H1 (cell line): ENCODE measurements around the gene EIF2S2. TPM values are rescaled to one million over a fixed set of nuclear protein-coding genes. Genes with fewer than 3 reads are reported as not detected.

Experiments
- CTCF ChIA-PET: fragments of 300-600 bp; sonication (Branson Sonifier 250); formaldehyde crosslinking; loops from one replicate; lab custom pipeline; 2021; ENCODE audit not compliant: partially characterized antibody; lab: Charles Lee
- POLR2A ChIA-PET: fragments of 300-600 bp; sonication (Branson Sonifier 250); formaldehyde crosslinking; loops from one replicate; lab custom pipeline; 2021; ENCODE audit warnings: inconsistent platforms; ENCODE audit not compliant: partially characterized antibody; lab: Charles Lee
- DNase-seq, 2 experiments: peaks; one replicate each; pipeline versions ENCODE4 v3.0.0 to v3.0.0-alpha.2; 2010 to 2022; ENCODE audit warnings: low spot score in 2 of 2, low read depth in 1 of 2, mixed read lengths in 1 of 2
- FAIRE-seq: peaks from 2 replicates; lab custom pipeline; 2011; peaks lifted over from hg19 to GRCh38; lab: Jason Lieb, UNC
- H2AFZ ChIP-seq: 2 replicates; pipeline ENCODE4 v1.8.1; 2012; ENCODE audit warnings: low read length, inconsistent platforms
- H2AK5ac ChIP-seq: 2 replicates; pipeline ENCODE4 v1.6.1; 2013; ENCODE audit warnings: low read depth, low read length
- H2BK120ac ChIP-seq: replicated peaks from 2 replicates; pipeline ENCODE3; 2013; ENCODE audit warnings: low read depth, low read length, inconsistent platforms
- H2BK12ac ChIP-seq: 2 replicates; pipeline ENCODE4 v1.6.1; 2013; ENCODE audit warnings: low read depth, low read length
- H2BK15ac ChIP-seq: 2 replicates; pipeline ENCODE4 v1.6.1; 2013; ENCODE audit warnings: low read length
- H2BK20ac ChIP-seq: 2 replicates; pipeline ENCODE4 v1.6.1; 2013; ENCODE audit warnings: low read length
- H2BK5ac ChIP-seq: 2 replicates; pipeline ENCODE4 v1.6.1; 2013; ENCODE audit warnings: low read depth, low read length
- H3K14ac ChIP-seq: 2 replicates; pipeline ENCODE4 v1.6.1; 2013; ENCODE audit warnings: inconsistent platforms; ENCODE audit not compliant: insufficient read length
- H3K18ac ChIP-seq: 2 replicates; pipeline ENCODE4 v1.6.1; 2013; ENCODE audit warnings: low read length; ENCODE audit errors: extremely low read depth
- H3K23ac ChIP-seq: 2 replicates; pipeline ENCODE4 v1.6.1; 2013; ENCODE audit warnings: inconsistent platforms; ENCODE audit not compliant: insufficient read length
- H3K23me2 ChIP-seq: 2 replicates; pipeline ENCODE4 v1.6.1; 2013; ENCODE audit warnings: low read depth, low read length
- H3K27ac ChIP-seq: 2 replicates; pipeline ENCODE4 v1.6.1; 2011; ENCODE audit warnings: low read depth, low read length, inconsistent platforms
- H3K27me3 ChIP-seq, 4 experiments: replicated peaks in 1 of 4; 1 replicate in 1 of 4; 2 replicates in 3 of 4; pipeline versions ENCODE4 v1.6.1 to v1.8.1; 2011 to 2013; ENCODE audit warnings: low read length in 3 of 4, mild to moderate bottlenecking in 3 of 4, inconsistent platforms in 2 of 4, mixed read lengths in 2 of 4, moderate library complexity in 1 of 4; ENCODE audit not compliant: control insufficient read depth in 3 of 4, insufficient read depth in 3 of 4; ENCODE audit errors: extremely low read depth in 1 of 4
- H3K36me3 ChIP-seq, 4 experiments: 2 replicates each; pipeline versions ENCODE4 v1.6.1 to v1.8.1; 2011 to 2013; ENCODE audit warnings: mild to moderate bottlenecking in 4 of 4, low read length in 3 of 4, moderate library complexity in 2 of 4, control low read depth in 1 of 4, inconsistent platforms in 1 of 4; ENCODE audit not compliant: insufficient read depth in 4 of 4, control insufficient read depth in 2 of 4
- H3K4ac ChIP-seq: replicated peaks from 2 replicates; pipeline ENCODE3; 2013; ENCODE audit warnings: low read length, low read depth, mixed read lengths, inconsistent platforms; ENCODE audit not compliant: insufficient read length
- H3K4me1 ChIP-seq, 4 experiments: replicated peaks in 1 of 4; 1 replicate in 1 of 4; 2 replicates in 3 of 4; pipeline versions ENCODE4 v1.6.1 to v1.8.1; 2011 to 2013; ENCODE audit warnings: low read length in 3 of 4, inconsistent platforms in 2 of 4, mixed read lengths in 1 of 4; ENCODE audit not compliant: insufficient read depth in 4 of 4, control insufficient read depth in 3 of 4
- H3K4me2 ChIP-seq, 2 experiments: 2 replicates each; pipeline versions ENCODE4 v1.6.1 to v1.8.1; 2011 to 2013; ENCODE audit warnings: low read depth in 2 of 2, low read length in 2 of 2, control low read depth in 1 of 2, inconsistent platforms in 1 of 2, mild to moderate bottlenecking in 1 of 2; ENCODE audit not compliant: insufficient read depth in 1 of 2
- H3K4me3 ChIP-seq, 4 experiments: fragments of 200-600, 300-600 bp in 1 of 4; sonication (generic), shearing (Covaris generic), sonication (Bioruptor Twin) in 1 of 4; 2 replicates each; pipeline versions ENCODE4 v1.5.1 to v1.8.1; 2011 to 2016; ENCODE audit warnings: low read length in 4 of 4, low read depth in 3 of 4, control low read depth in 2 of 4, inconsistent platforms in 2 of 4, mild to moderate bottlenecking in 2 of 4, mixed read lengths in 1 of 4, moderate library complexity in 1 of 4; ENCODE audit not compliant: insufficient read depth in 2 of 4; ENCODE audit errors: extremely low read depth in 1 of 4
- H3K56ac ChIP-seq: replicated peaks from 2 replicates; pipeline ENCODE3; 2013; ENCODE audit warnings: low read depth, mild to moderate bottlenecking, mixed read lengths, low read length, inconsistent platforms; ENCODE audit not compliant: insufficient read length
- H3K79me1 ChIP-seq: 2 replicates; pipeline ENCODE4 v1.6.1; 2013; ENCODE audit warnings: low read depth, low read length, control low read depth
- H3K79me2 ChIP-seq, 2 experiments: 2 replicates each; pipeline versions ENCODE4 v1.6.1 to v1.8.1; 2012 to 2013; ENCODE audit warnings: low read length in 2 of 2, mild to moderate bottlenecking in 2 of 2, inconsistent platforms in 1 of 2; ENCODE audit not compliant: insufficient read depth in 2 of 2, control insufficient read depth in 1 of 2
- H3K9ac ChIP-seq, 4 experiments: replicated peaks in 1 of 4; 1 replicate in 1 of 4; 2 replicates in 3 of 4; pipeline versions ENCODE4 v1.6.1 to v1.8.1; 2011 to 2013; ENCODE audit warnings: low read depth in 3 of 4, low read length in 3 of 4, control low read depth in 2 of 4, mild to moderate bottlenecking in 2 of 4, moderate library complexity in 2 of 4, inconsistent platforms in 1 of 4; ENCODE audit errors: extremely low read depth in 1 of 4
- H3K9me3 ChIP-seq, 2 experiments: 2 replicates each; pipeline versions ENCODE4 v1.6.1 to v1.8.1; 2012 to 2013; ENCODE audit warnings: mild to moderate bottlenecking in 2 of 2, moderate library complexity in 2 of 2, control low read depth in 1 of 2, inconsistent platforms in 1 of 2, low read depth in 1 of 2, low read length in 1 of 2, mixed read lengths in 1 of 2; ENCODE audit not compliant: insufficient read depth in 2 of 2
- H4K20me1 ChIP-seq, 2 experiments: replicated peaks in 1 of 2; 2 replicates each; pipeline versions ENCODE3 to v1.8.1; 2011 to 2013; ENCODE audit warnings: inconsistent platforms in 2 of 2, low read length in 2 of 2, mild to moderate bottlenecking in 1 of 2; ENCODE audit not compliant: insufficient read depth in 2 of 2, control insufficient read depth in 1 of 2
- H4K5ac ChIP-seq: 2 replicates; pipeline ENCODE4 v1.6.1; 2013; ENCODE audit warnings: low read length, low read depth, mixed read lengths, inconsistent platforms; ENCODE audit not compliant: insufficient read length
- H4K8ac ChIP-seq: 2 replicates; pipeline ENCODE4 v1.8.0; 2013; ENCODE audit warnings: mild to moderate bottlenecking, moderate library complexity, low read length, inconsistent platforms; ENCODE audit not compliant: insufficient read depth; ENCODE audit errors: extremely low read depth
- H4K91ac ChIP-seq: replicated peaks from 2 replicates; pipeline ENCODE3; 2013; ENCODE audit warnings: low read length, mixed read lengths, inconsistent platforms; ENCODE audit not compliant: insufficient read length
- CREB1 ChIP-seq: IDR thresholded peaks from 2 replicates; pipeline ENCODE4 v1.6.1; 2012; ENCODE audit warnings: inconsistent platforms
- POLR2AphosphoS5 ChIP-seq: IDR thresholded peaks from 2 replicates; pipeline ENCODE4 v1.6.1; 2011; ENCODE audit warnings: low read depth, low read length
- WGBS, 2 experiments: shearing (Covaris generic) in 1 of 2; methylation state at CpG; one replicate each; pipeline versions ENCODE4 v1.1.6 to v1.1.7; 2013 to 2015; ENCODE audit warnings: low lambda C conversion rate in 2 of 2, mixed read lengths in 2 of 2, inconsistent platforms in 1 of 2, low coverage in 1 of 2, missing lambda C conversion rate in 1 of 2; ENCODE audit not compliant: insufficient replicate concordance in 2 of 2, insufficient coverage in 1 of 2, insufficient read length in 1 of 2; ENCODE audit errors: extremely low coverage in 1 of 2, missing lambda C conversion rate in 1 of 2; 5-methylcytosine and 5-hydroxymethylcytosine counted together
- polyA plus RNA-seq, 7 experiments: library from polyadenylated mRNA; depleted of rRNA in 3 of 7; stranded (reverse) in 5 of 7; unstranded in 2 of 7; fragments of >200 nt in 5 of 7; fragments of 200-250 nt in 2 of 7; gene quantifications; 1 replicate in 5 of 7; 2 replicates in 1 of 7; 4 replicates in 1 of 7; pipeline versions ENCODE4 v1.2.1 to v1.2.3, GENCODE V29; 2011 to 2013; ENCODE audit warnings: missing spikeins in 2 of 7, mixed read lengths in 2 of 7
- total RNA-seq: library from RNA; stranded (reverse); fragmentation: NEBNext Ultra II Directional; extraction: Animal tissue kit (Norgen Biotek cat#: 25700); gene quantifications from 2 replicates; pipeline ENCODE4 v1.2.1, GENCODE V29; 2021

Gene EIF2S2
- total and polyA plus RNA-seq, 2 of the 8 experiments (the other 6 are each of a cell fraction or from before 2014, with no cell fraction given), result 59.5 to 142 TPM

- no peak overlapping the region for H4K8ac ChIP-seq
- no peaks in the 10 kb centered on the region for H3K9me3 ChIP-seq
- no peak overlapping the region for H2AFZ ChIP-seq
- peaks cover 44 to 99% (median 88%) of the 10 kb centered on the region in 4 experiments for H3K36me3 ChIP-seq
- H3K79me1 ChIP-seq, result peaks cover 2% of the 10 kb centered on the region; the same call in 1 of the 2 replicates
- no peak overlapping the region for H3K4ac ChIP-seq
- no peak overlapping the region for H2BK12ac ChIP-seq
- no peak overlapping the region for H2BK20ac ChIP-seq
- H3K4me3 ChIP-seq, result no peak overlapping the region
- peaks cover 6 to 48% of the 10 kb centered on the region in 2 experiments; a peak in 3 of 4 replicates for H3K79me2 ChIP-seq
- ChIA-PET POLR2A (interaction anchor here (1.1 to 11.7 kb wide), 7 partner anchors 9 to 172 kb away, joined by 3 to 236 read pairs (median 9); partner anchors contain the start of gene EIF2S2), CTCF (interaction anchor here (1.1 kb wide), 2 partner anchors 18 to 23 kb away, joined by 3 to 6 read pairs; no protein-coding TSS in a partner anchor)
- H3K23me2 ChIP-seq, result no peaks in the 10 kb centered on the region
- peak overlapping the region; percentile 70 for H3K23ac ChIP-seq
- TF ChIP-seq CREB1, result no peak
- TF ChIP-seq POLR2AphosphoS5, result peak; percentile 26; the same call in 1 of the 2 replicates
- WGBS, 2 experiments, result 97% methylated on average over 5 of the region's 5 CpGs; no CpG with 5 or more reads in 1 of the 2 experiments
- no peak overlapping the region for H3K56ac ChIP-seq
- no peak overlapping the region for H3K9ac ChIP-seq
- no peak overlapping the region for H4K91ac ChIP-seq
- no peak overlapping the region for H2BK120ac ChIP-seq
- no peak overlapping the region for H2BK15ac ChIP-seq
- no peak for FAIRE-seq
- no peaks in the 10 kb centered on the region for H3K4me1 ChIP-seq
- DNase-seq, result no peak
- H3K14ac ChIP-seq, result no peak overlapping the region
- no peak overlapping the region for H3K27ac ChIP-seq
- no peak overlapping the region for H4K5ac ChIP-seq
- no peak overlapping the region for H2AK5ac ChIP-seq
- H3K18ac ChIP-seq, result no peak overlapping the region
- H4K20me1 ChIP-seq, result peaks cover 17 to 25% of the 10 kb centered on the region in 2 experiments
- H2BK5ac ChIP-seq, result no peak overlapping the region
- H3K4me2 ChIP-seq, result no peak overlapping the region
- no peaks in the 10 kb centered on the region for H3K27me3 ChIP-seq
These were observed 12.4 kb downstream of the EIF2S2 start for GRCh38 chr20:34099675-34100074.
